ENCODE data around the gene NFATC2IP.

DNA sequence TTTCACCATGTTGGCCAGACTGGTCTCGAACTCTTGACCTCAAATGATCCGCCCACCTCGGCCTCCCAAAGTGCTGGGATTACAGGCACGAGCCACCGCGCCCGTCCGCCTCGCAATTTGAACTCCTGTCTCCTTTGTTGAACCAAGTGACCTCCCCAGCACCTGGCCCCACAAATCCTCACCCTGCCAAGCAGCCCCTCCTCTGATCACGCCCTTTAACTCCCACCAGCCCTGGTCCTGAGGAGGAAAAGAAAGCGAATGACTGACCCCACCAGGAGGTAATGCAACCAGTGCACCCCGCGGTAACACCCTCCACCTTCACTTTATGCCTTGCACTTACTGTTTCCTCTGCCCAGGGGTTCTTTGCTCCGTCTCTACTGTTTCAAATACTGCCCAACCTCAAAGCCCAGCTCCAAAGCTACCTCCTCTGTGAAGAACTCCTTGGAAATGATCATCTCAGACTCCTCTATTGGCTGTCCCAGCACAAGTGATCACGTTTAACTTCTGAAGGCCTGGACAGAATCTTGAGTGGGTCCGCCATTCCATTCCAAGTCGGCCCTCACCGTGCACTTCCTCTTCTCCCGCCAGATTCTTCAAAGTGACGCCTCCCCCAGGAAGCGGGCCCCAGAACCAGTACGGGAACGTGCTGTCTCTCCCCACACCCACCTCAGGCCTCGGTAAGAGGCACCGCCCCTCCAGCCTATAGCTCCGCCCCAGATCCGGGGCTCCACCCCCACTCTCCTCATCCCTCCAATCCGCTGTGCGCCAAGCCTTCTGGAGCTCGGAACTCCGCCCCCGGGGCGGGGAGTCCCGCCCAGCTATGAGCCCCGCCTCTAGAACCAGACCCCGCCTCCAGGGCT, 14.6 kb upstream of the NFATC2IP start:
- TF ChIP-seq, protein P1, sequence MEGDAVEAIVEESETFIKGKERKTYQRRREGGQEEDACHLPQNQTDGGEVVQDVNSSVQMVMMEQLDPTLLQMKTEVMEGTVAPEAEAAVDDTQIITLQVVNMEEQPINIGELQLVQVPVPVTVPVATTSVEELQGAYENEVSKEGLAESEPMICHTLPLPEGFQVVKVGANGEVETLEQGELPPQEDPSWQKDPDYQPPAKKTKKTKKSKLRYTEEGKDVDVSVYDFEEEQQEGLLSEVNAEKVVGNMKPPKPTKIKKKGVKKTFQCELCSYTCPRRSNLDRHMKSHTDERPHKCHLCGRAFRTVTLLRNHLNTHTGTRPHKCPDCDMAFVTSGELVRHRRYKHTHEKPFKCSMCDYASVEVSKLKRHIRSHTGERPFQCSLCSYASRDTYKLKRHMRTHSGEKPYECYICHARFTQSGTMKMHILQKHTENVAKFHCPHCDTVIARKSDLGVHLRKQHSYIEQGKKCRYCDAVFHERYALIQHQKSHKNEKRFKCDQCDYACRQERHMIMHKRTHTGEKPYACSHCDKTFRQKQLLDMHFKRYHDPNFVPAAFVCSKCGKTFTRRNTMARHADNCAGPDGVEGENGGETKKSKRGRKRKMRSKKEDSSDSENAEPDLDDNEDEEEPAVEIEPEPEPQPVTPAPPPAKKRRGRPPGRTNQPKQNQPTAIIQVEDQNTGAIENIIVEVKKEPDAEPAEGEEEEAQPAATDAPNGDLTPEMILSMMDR (IDR thresholded peaks at IDR 0.05) = no peak
- no peak for TF ChIP-seq EZH2 (IDR thresholded peaks at IDR 0.05; ENCODE audit: borderline replicate concordance, insufficient read depth, low read depth, low read length, poor library complexity, severe bottlenecking)
